Measurements from ENCODE around the gene KAT6B.
"Not testable (repeated sequence)": the region's sequence is repeated elsewhere in the genome, so short reads cannot be mapped to it uniquely, and the experiment has no call there.

Gene KAT6B

GRCh38 chr10:75043256-75044131 is 217.1 kb downstream of the KAT6B start:
- peak; percentile 49 for DNase-seq

GRCh38 chr10:75048669-75049098 is 222.3 kb downstream of the KAT6B start:
- DNase-seq: no peak

- no peak for DNase-seq
Measured at GRCh38 chr10:75049316-75050148, 223.1 kb downstream of the KAT6B start.

- DNase-seq: no peak
Measured at GRCh38 chr10:75050149-75050919, 223.9 kb downstream of the KAT6B start.

- DNase-seq: no peak
Measured at GRCh38 chr10:75051308-75051707, 224.9 kb downstream of the KAT6B start.

- not testable (repeated sequence) for DNase-seq
Measured at GRCh38 chr10:75055896-75056406, 229.6 kb downstream of the KAT6B start.

- no peak for DNase-seq
Measured at GRCh38 chr10:75057680-75058079, 231.3 kb downstream of the KAT6B start.

GRCh38 chr10:75058161-75058560 is 231.8 kb downstream of the KAT6B start:
- no peak for DNase-seq

- DNase-seq: no peak
Measured at GRCh38 chr10:75061709-75062505, 235.5 kb downstream of the KAT6B start.

GRCh38 chr10:75062506-75063299 is 236.3 kb downstream of the KAT6B start:
- DNase-seq: no peak

- no peak for DNase-seq
Measured at GRCh38 chr10:75063461-75064230, 237.2 kb downstream of the KAT6B start.

- DNase-seq: no peak
Measured at GRCh38 chr10:75065076-75065475, 238.7 kb downstream of the KAT6B start.

- DNase-seq: no peak
Measured at GRCh38 chr10:75066271-75066670, 239.9 kb downstream of the KAT6B start.

- DNase-seq: no peak
Measured at GRCh38 chr10:75067272-75067671, 240.9 kb downstream of the KAT6B start.

GRCh38 chr10:75068523-75068922 is 242.1 kb downstream of the KAT6B start:
- no peak for DNase-seq

GRCh38 chr10:75070476-75070875 is 244.1 kb downstream of the KAT6B start:
- DNase-seq: no peak

- no peak for DNase-seq
Measured at GRCh38 chr10:75070961-75071428, 244.6 kb downstream of the KAT6B start.

GRCh38 chr10:75071756-75072155 is 245.4 kb downstream of the KAT6B start:
- DNase-seq: no peak

- no peak for DNase-seq
Measured at GRCh38 chr10:75072727-75073126, 246.3 kb downstream of the KAT6B start.

GRCh38 chr10:75073442-75073841 is 247.0 kb downstream of the KAT6B start:
- DNase-seq: no peak
